HG02943 (cell line): Measurements from ENCODE around the gene ST14.
A peak's percentile ranks its signal among the peaks of the same experiment; 100 is the strongest.

Experiments
- ATAC-seq: cut with Tn5 transposase; IDR thresholded peaks from one replicate; pipeline ENCODE4 v1.9.1; 2021; ENCODE audit warnings: mild to moderate bottlenecking, low read depth, moderate library complexity; ENCODE audit not compliant: unreplicated experiment

ST14 gene

GRCh38 chr11:130159657-130160497 is at the start of gene ST14:
Gene ST14, plus strand, starts transcription at chr11:130159782. Its CDS starts 198 bp downstream, at chr11:130159980.
- no peak for ATAC-seq

GRCh38 chr11:130110339-130111108 is 49.1 kb upstream of the ST14 start:
- no peak for ATAC-seq

GRCh38 chr11:130112071-130112830 is 47.3 kb upstream of the ST14 start:
- ATAC-seq: no peak

- ATAC-seq: no peak
Measured at GRCh38 chr11:130114281-130114680, 45.3 kb upstream of the ST14 start.

GRCh38 chr11:130114726-130115125 is 44.9 kb upstream of the ST14 start:
- ATAC-seq: no peak

- no peak for ATAC-seq
Measured at GRCh38 chr11:130115218-130115617, 44.4 kb upstream of the ST14 start.

GRCh38 chr11:130118165-130118564 is 41.4 kb upstream of the ST14 start:
- ATAC-seq: peak; percentile 68

- ATAC-seq: no peak
Measured at GRCh38 chr11:130118636-130119387, 40.8 kb upstream of the ST14 start.

GRCh38 chr11:130120045-130120444 is 39.5 kb upstream of the ST14 start:
- no peak for ATAC-seq

GRCh38 chr11:130121445-130121978 is 38.1 kb upstream of the ST14 start:
- no peak for ATAC-seq

- ATAC-seq: no peak
Measured at GRCh38 chr11:130122141-130122575, 37.4 kb upstream of the ST14 start.

- ATAC-seq: no peak
Measured at GRCh38 chr11:130123414-130124040, 36.1 kb upstream of the ST14 start.

- no peak for ATAC-seq
Measured at GRCh38 chr11:130124096-130124495, 35.5 kb upstream of the ST14 start.

GRCh38 chr11:130125638-130126037 is 33.9 kb upstream of the ST14 start:
- no peak for ATAC-seq

GRCh38 chr11:130126516-130126915 is 33.1 kb upstream of the ST14 start:
- no peak for ATAC-seq

GRCh38 chr11:130127509-130127908 is 32.1 kb upstream of the ST14 start:
- no peak for ATAC-seq

GRCh38 chr11:130128626-130129025 is 31.0 kb upstream of the ST14 start:
- no peak for ATAC-seq

GRCh38 chr11:130129922-130130321 is 29.7 kb upstream of the ST14 start:
- no peak for ATAC-seq
